K562 (cell line): ENCODE measurements around the gene LCE2B. TPM values are rescaled to one million over a fixed set of nuclear protein-coding genes. Genes with fewer than 3 reads are reported as not detected.

ENCODE experiments used
- ATAC-seq: fragments of 200-7000 bp; cut with Tn5 transposase; 3 replicates; pipeline ENCODE4 v1.9.1; 2020; ENCODE audit warnings: moderate library complexity
- BruUV-seq: library from RNA; stranded (reverse); fragments of 400-500 nt; replicated peaks from 2 replicates; lab custom pipeline; 2021; lab: Mats Ljungman, UMichigan
- CTCF ChIA-PET: fragments of 300-600 bp; formaldehyde crosslinking; extraction: SDS; loops from one replicate; lab custom pipeline; 2021; ENCODE audit warnings: low intra/inter-chr PET ratio; lab: Yijun Ruan, JAX
- POLR2A ChIA-PET: fragments of 300-600, 350-650 bp; sonication (Branson Sonifier 250); formaldehyde crosslinking; extraction: SDS; loops from one replicate; lab custom pipeline; 2021; ENCODE audit warnings: antibody characterized with exemption, inconsistent platforms; lab: Yijun Ruan, JAX
- DNase-seq, 4 experiments: peaks; one replicate each; pipeline versions ENCODE4 v3.0.0 to v3.0.0-alpha.2; 2011 to 2018; ENCODE audit warnings: low spot score in 3 of 4, mixed read lengths in 3 of 4; ENCODE audit errors: extremely low read depth in 1 of 4
- FAIRE-seq: peaks from 2 replicates; lab custom pipeline; 2011; peaks lifted over from hg19 to GRCh38; lab: Jason Lieb, UNC
- H2AFZ ChIP-seq: 2 replicates; pipeline ENCODE4 v1.6.0; 2011; ENCODE audit warnings: low read depth, low read length, control low read depth, inconsistent platforms
- H3K27ac ChIP-seq: fragments of 200-600 bp; 3 replicates; pipeline ENCODE4 v1.8.0; 2011; ENCODE audit warnings: low read depth, mild to moderate bottlenecking, control low read depth, inconsistent platforms, low read length, moderate library complexity, mixed read lengths; ENCODE audit errors: extremely low read depth
- H3K27me3 ChIP-seq, 2 experiments: fragments of 300-600 bp in 1 of 2; 2 replicates in 1 of 2; 3 replicates in 1 of 2; pipeline versions ENCODE4 v1.6.0 to v1.8.0; 2011; ENCODE audit warnings: inconsistent platforms in 2 of 2, low read length in 2 of 2, mild to moderate bottlenecking in 1 of 2, mixed read lengths in 1 of 2, moderate library complexity in 1 of 2; ENCODE audit not compliant: control insufficient read depth in 2 of 2, insufficient read depth in 2 of 2
- H3K36me3 ChIP-seq: fragments of 300-600 bp; 3 replicates; pipeline ENCODE4 v1.8.0; 2011; ENCODE audit warnings: mild to moderate bottlenecking, low read length, inconsistent platforms; ENCODE audit not compliant: control insufficient read depth, insufficient read depth
- H3K4me1 ChIP-seq, 2 experiments: fragments of 200-600 bp in 1 of 2; replicated peaks in 1 of 2; 2 replicates in 1 of 2; 3 replicates in 1 of 2; pipeline versions ENCODE4 v1.5.1 to v1.8.0; 2011; ENCODE audit warnings: inconsistent platforms in 2 of 2, low read length in 2 of 2, mild to moderate bottlenecking in 1 of 2, mixed read lengths in 1 of 2, moderate library complexity in 1 of 2; ENCODE audit not compliant: control insufficient read depth in 2 of 2, insufficient read depth in 2 of 2
- H3K4me2 ChIP-seq: 2 replicates; pipeline ENCODE4 v1.6.1; 2011; ENCODE audit warnings: low read length, control low read depth, inconsistent platforms, mixed read lengths; ENCODE audit not compliant: insufficient read depth
- H3K4me3 ChIP-seq: fragments of 200-600 bp; sonication (generic), shearing (Covaris generic); 2 replicates; pipeline ENCODE4 v1.5.1; 2016; ENCODE audit warnings: control low read depth, inconsistent platforms
- H3K79me2 ChIP-seq: fragments of 200-600 bp; 3 replicates; pipeline ENCODE4 v1.8.0; 2011; ENCODE audit warnings: low read length, inconsistent platforms; ENCODE audit not compliant: control insufficient read depth, insufficient read depth
- H3K9ac ChIP-seq, 2 experiments: 2 replicates each; pipeline versions ENCODE4 v1.6.0 to v1.6.1; 2011; ENCODE audit warnings: low read depth in 2 of 2, low read length in 2 of 2, control low read depth in 1 of 2, inconsistent platforms in 1 of 2, mild to moderate bottlenecking in 1 of 2, mixed read lengths in 1 of 2; ENCODE audit not compliant: insufficient read depth in 1 of 2
- H3K9me1 ChIP-seq: one replicate; pipeline ENCODE4 v1.6.0; 2011; ENCODE audit warnings: inconsistent platforms, mild to moderate bottlenecking, low read length, moderate library complexity; ENCODE audit not compliant: control insufficient read depth, insufficient read depth
- H3K9me3 ChIP-seq: replicated peaks from 2 replicates; pipeline ENCODE4 v1.5.1; 2011; ENCODE audit warnings: low read depth, low read length, inconsistent platforms; ENCODE audit not compliant: control insufficient read depth, insufficient read depth
- H4K20me1 ChIP-seq: replicated peaks from 2 replicates; pipeline ENCODE4 v1.6.1; 2011; ENCODE audit warnings: low read length, inconsistent platforms, mixed read lengths; ENCODE audit not compliant: control insufficient read depth, insufficient read depth
- ARNT ChIP-seq, 2 experiments: fragments of 450-650 bp; IDR thresholded peaks; 2 replicates each; pipeline ENCODE4 v1.6.1; 2016; ENCODE audit warnings: mild to moderate bottlenecking in 1 of 2
- CBX1 ChIP-seq: sonication (generic); IDR thresholded peaks from 2 replicates; pipeline ENCODE4 v1.6.1; 2016; ENCODE audit warnings: antibody characterized with exemption, low read depth, mild to moderate bottlenecking
- HMG20B ChIP-seq: fragments of 250-450 bp; sonication (Bioruptor Pico); IDR thresholded peaks from 2 replicates; pipeline ENCODE4 v1.5.0; 2021; ENCODE audit warnings: mild to moderate bottlenecking
- HMGN3 ChIP-seq: IDR thresholded peaks from 2 replicates; pipeline ENCODE4 v1.6.1; 2011; ENCODE audit warnings: borderline replicate concordance, low read depth, mild to moderate bottlenecking, mixed read lengths, low read length; ENCODE audit not compliant: insufficient read length; ENCODE audit errors: extremely low read depth
- RFX1 ChIP-seq: fragments of 450-650 bp; IDR thresholded peaks from 2 replicates; pipeline ENCODE4 v1.6.1; 2016; ENCODE audit warnings: mild to moderate bottlenecking, moderate library complexity
- SMAD4 ChIP-seq: fragments of 250-450 bp; sonication (Bioruptor Pico); conservative IDR thresholded peaks from 2 replicates; pipeline ENCODE4 v1.8.0; 2021; ENCODE audit warnings: inconsistent platforms, mild to moderate bottlenecking, moderate library complexity
- SMARCE1 ChIP-seq: fragments of 450-650 bp; IDR thresholded peaks from 2 replicates; pipeline ENCODE4 v1.7.1; 2016; ENCODE audit warnings: mild to moderate bottlenecking
- ZBTB8A ChIP-seq: fragments of 450-650 bp; IDR thresholded peaks from 2 replicates; pipeline ENCODE4 v1.6.1; 2018; ENCODE audit warnings: mild to moderate bottlenecking, moderate library complexity; ENCODE audit not compliant: partially characterized antibody
- ZNF146 ChIP-seq: IDR thresholded peaks from one replicate; pipeline ENCODE4 v1.6.1; 2018; ENCODE audit warnings: missing compliant biosample characterization; ENCODE audit not compliant: unreplicated experiment
- ZNF583 ChIP-seq: fragments of 250-450 bp; sonication (Bioruptor Pico); IDR thresholded peaks from 2 replicates; pipeline ENCODE4 v1.4.0; 2020
- WGBS: fragments of 100-300 bp; shearing (Covaris generic); methylation state at CpG from one replicate; pipeline ENCODE4 v1.1.6; 2016; ENCODE audit warnings: low coverage, mixed read lengths; ENCODE audit not compliant: insufficient coverage; ENCODE audit errors: missing lambda C conversion rate; 5-methylcytosine and 5-hydroxymethylcytosine counted together
- in situ Hi-C: fragments of 300-500 bp; cut with MboI; formaldehyde crosslinking; loops from 4 replicates; pipeline ENCODE4 v1.15.0; 2018; ENCODE audit warnings: inconsistent platforms, mixed read lengths
- intact Hi-C: fragments of 100-400 bp; cut with micrococcal nuclease; formaldehyde crosslinking; loops from 2 replicates; pipeline ENCODE4 v1.14.2; 2022
- polyA plus RNA-seq, 8 experiments: library from polyadenylated mRNA; depleted of rRNA in 4 of 8; stranded (reverse) in 5 of 8; unstranded in 3 of 8; fragments of >200 nt; fragmentation: Nextera tagmentation in 2 of 8; fragmentation: Illumina TruSeq in 1 of 8; extraction: Ambion mirVana in 2 of 8; extraction: Trizol in 1 of 8; gene quantifications; 2 replicates each; pipeline versions ENCODE4 v1.2.1 to v1.2.3, GENCODE V29; 2011 to 2014; ENCODE audit warnings: inconsistent platforms in 1 of 8, missing spikeins in 1 of 8
- total RNA-seq, 7 experiments: library from RNA; depleted of rRNA in 6 of 7; stranded (reverse); fragments of >200 nt in 6 of 7; fragmentation: Illumina TruSeq in 2 of 7; extraction: Trizol in 2 of 7; gene quantifications; 2 replicates each; pipeline versions ENCODE4 v1.2.1 to v1.2.3, GENCODE V29; 2011 to 2021; ENCODE audit warnings: low replicate concordance in 1 of 7
- TF ChIP-seq, protein P1 (sequence below): sonication (generic); formaldehyde crosslinking; IDR thresholded peaks from 2 replicates; pipeline ENCODE4 v1.8.1; 2023; ENCODE audit warnings: mild to moderate bottlenecking, missing genetic modification reagents, moderate library complexity
- TF ChIP-seq, protein P2 (sequence below): fragments of 250-450 bp; sonication (Bioruptor Pico); IDR thresholded peaks from 2 replicates; pipeline ENCODE4 v1.8.0; 2021; ENCODE audit warnings: moderate library complexity, mild to moderate bottlenecking, inconsistent platforms
- TF ChIP-seq, protein P3 (sequence below): fragments of 250-450 bp; sonication (Bioruptor Pico); IDR thresholded peaks from 2 replicates; pipeline ENCODE4 v1.4.0; 2020; ENCODE audit warnings: mild to moderate bottlenecking, moderate library complexity

The LCE2B gene
- total and polyA plus RNA-seq, 9 of the 15 experiments (the other 6 are each of a cell fraction or from before 2014, with no cell fraction given), result not detected

DNA sequence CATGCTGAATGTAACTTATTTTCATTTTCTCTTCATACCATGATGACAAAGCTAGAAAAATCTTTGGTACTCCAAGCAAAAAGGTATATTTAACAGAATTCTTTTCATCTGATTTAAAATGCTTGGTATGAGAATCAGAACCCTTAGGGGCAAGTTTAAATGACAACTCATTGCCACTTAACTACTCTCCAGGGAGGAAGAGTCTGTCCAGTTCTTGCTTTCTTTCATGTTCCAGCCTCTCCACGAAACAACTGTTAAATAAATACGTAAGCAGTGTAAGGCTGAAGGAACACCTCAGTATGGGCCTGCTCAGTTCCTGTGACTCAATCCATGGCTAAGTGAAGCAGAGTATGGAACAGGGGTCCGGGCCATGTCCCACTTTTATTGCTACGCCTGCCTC, 13.8 kb downstream of the LCE2B start:
- FAIRE-seq (no peak), ATAC-seq (no peak), DNase-seq (no peak)
- H3K36me3 ChIP-seq, result no peaks in the 10 kb centered on the region
- intact Hi-C loops (no loop called here), in situ Hi-C loops (no loop called here)
- no peak overlapping the region for H3K4me2 ChIP-seq
- H2AFZ ChIP-seq, result no peak overlapping the region
- WGBS, result 2% methylated on average over 4 of the region's 4 CpGs
- no peaks in the 10 kb centered on the region for H3K9me3 ChIP-seq
- H3K9ac ChIP-seq, result no peak overlapping the region
- H3K4me3 ChIP-seq, result no peak overlapping the region
- no TSS peak for BruUV-seq
- no peaks in the 10 kb centered on the region for H3K79me2 ChIP-seq
- H3K4me1 ChIP-seq, result no peaks in the 10 kb centered on the region
- no peaks in the 10 kb centered on the region for H4K20me1 ChIP-seq
- H3K27ac ChIP-seq, result no peak overlapping the region
- no peaks in the 10 kb centered on the region for H3K9me1 ChIP-seq
- H3K27me3 ChIP-seq, result no peaks in the 10 kb centered on the region
- POLR2A ChIA-PET, result no interaction called here
- TF ChIP-seq, protein P1, sequence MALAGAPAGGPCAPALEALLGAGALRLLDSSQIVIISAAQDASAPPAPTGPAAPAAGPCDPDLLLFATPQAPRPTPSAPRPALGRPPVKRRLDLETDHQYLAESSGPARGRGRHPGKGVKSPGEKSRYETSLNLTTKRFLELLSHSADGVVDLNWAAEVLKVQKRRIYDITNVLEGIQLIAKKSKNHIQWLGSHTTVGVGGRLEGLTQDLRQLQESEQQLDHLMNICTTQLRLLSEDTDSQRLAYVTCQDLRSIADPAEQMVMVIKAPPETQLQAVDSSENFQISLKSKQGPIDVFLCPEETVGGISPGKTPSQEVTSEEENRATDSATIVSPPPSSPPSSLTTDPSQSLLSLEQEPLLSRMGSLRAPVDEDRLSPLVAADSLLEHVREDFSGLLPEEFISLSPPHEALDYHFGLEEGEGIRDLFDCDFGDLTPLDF (CRISPR knock-in tag), result no peak
- no peak for TF ChIP-seq ZNF146 (CRISPR knock-in tag)
- CTCF ChIA-PET, result no interaction called here

DNA sequence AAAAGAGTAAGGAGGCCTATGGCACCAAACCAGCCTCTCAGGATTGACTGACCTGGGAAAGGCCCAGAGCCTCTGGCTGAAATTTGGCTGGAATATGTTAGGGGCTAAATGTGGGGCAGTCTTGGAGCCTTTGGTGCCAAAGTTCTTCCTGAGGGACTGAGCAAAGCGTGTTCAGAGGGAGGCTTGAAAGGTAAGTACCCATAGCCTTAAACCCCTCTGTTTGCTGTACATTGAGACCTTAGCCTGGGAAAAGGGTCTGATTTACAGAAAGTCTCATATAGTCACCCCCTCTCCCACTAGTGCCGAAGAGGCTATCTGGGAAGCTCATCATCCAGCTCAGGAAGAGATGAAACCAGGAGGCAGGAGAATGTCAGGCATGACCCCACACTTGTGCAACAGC, 21.9 kb downstream of the LCE2B start, which contains the start of gene LCE4A:
Gene LCE4A, plus strand, starts transcription at position 301 of the 400 bp plus-strand sequence. CDS start 916 bp downstream, outside the sequence.
- no peak for ATAC-seq
- 0% methylated on average over 2 of the region's 2 CpGs for WGBS
- no peaks in the 10 kb centered on the region for H3K27me3 ChIP-seq
- no peak for DNase-seq
- H4K20me1 ChIP-seq, result no peaks in the 10 kb centered on the region; the same call in none of the 2 replicates
- H3K27ac ChIP-seq, result no peak within 1 kb of the TSS
- in situ Hi-C loops, result no loop called here
- H3K4me3 ChIP-seq, result no peak within 1 kb of the TSS
- ChIA-PET POLR2A (interaction anchor here (0.7 kb wide), 1 partner anchor 54 kb away, joined by 3 read pairs; no protein-coding TSS in a partner anchor), CTCF (no interaction called here)
- H3K79me2 ChIP-seq, result no peaks in the 10 kb centered on the region
- H3K9me1 ChIP-seq, result no peaks in the 10 kb centered on the region
- H3K4me1 ChIP-seq, result no peaks in the 10 kb centered on the region
- H3K9ac ChIP-seq, result no peak within 1 kb of the TSS
- FAIRE-seq, result no peak
- H2AFZ ChIP-seq, result no peak within 1 kb of the TSS
- H3K36me3 ChIP-seq, result no peaks in the 10 kb centered on the region
- no TSS peak for BruUV-seq
- intact Hi-C loops, result no loop called here
- no peak within 1 kb of the TSS for H3K4me2 ChIP-seq
- no peaks in the 10 kb centered on the region for H3K9me3 ChIP-seq
- no peak for TF ChIP-seq ARNT (IDR thresholded peaks at IDR 0.05)
- no peak for TF ChIP-seq SMAD4 (CRISPR knock-in tag)
- TF ChIP-seq CBX1, result no peak
- no peak for TF ChIP-seq RFX1
- TF ChIP-seq, protein P2, sequence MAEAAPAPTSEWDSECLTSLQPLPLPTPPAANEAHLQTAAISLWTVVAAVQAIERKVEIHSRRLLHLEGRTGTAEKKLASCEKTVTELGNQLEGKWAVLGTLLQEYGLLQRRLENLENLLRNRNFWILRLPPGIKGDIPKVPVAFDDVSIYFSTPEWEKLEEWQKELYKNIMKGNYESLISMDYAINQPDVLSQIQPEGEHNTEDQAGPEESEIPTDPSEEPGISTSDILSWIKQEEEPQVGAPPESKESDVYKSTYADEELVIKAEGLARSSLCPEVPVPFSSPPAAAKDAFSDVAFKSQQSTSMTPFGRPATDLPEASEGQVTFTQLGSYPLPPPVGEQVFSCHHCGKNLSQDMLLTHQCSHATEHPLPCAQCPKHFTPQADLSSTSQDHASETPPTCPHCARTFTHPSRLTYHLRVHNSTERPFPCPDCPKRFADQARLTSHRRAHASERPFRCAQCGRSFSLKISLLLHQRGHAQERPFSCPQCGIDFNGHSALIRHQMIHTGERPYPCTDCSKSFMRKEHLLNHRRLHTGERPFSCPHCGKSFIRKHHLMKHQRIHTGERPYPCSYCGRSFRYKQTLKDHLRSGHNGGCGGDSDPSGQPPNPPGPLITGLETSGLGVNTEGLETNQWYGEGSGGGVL, result no peak
- TF ChIP-seq SMARCE1, result no peak
- no peak for TF ChIP-seq ZNF583 (CRISPR knock-in tag)
- TF ChIP-seq, protein P3, sequence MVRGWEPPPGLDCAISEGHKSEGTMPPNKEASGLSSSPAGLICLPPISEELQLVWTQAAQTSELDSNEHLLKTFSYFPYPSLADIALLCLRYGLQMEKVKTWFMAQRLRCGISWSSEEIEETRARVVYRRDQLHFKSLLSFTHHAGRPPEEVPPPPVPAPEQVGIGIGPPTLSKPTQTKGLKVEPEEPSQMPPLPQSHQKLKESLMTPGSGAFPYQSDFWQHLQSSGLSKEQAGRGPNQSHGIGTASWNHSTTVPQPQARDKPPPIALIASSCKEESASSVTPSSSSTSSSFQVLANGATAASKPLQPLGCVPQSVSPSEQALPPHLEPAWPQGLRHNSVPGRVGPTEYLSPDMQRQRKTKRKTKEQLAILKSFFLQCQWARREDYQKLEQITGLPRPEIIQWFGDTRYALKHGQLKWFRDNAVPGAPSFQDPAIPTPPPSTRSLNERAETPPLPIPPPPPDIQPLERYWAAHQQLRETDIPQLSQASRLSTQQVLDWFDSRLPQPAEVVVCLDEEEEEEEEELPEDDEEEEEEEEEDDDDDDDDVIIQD (CRISPR knock-in tag), result no peak
- TF ChIP-seq HMG20B (CRISPR knock-in tag), result no peak
- TF ChIP-seq ZBTB8A, result no peak
- TF ChIP-seq HMGN3, result no peak
